CD14-positive monocyte (primary cell): Measurements from ENCODE around the gene ZNF318. TPM values are rescaled to one million over a fixed set of nuclear protein-coding genes. Genes with fewer than 3 reads are reported as not detected.
A peak's percentile ranks its signal among the peaks of the same experiment; 100 is the strongest.

ENCODE experiments used
- DNase-seq, 3 donors: peaks; one replicate each; pipeline ENCODE4 v3.0.0-alpha.2; 2011 to 2022
- H2AFZ ChIP-seq: 2 replicates; pipeline ENCODE4 v1.6.0; 2012; ENCODE audit warnings: mild to moderate bottlenecking, low read depth, low read length, inconsistent platforms; ENCODE audit not compliant: insufficient read depth, poor library complexity, severe bottlenecking
- H3K27ac ChIP-seq, 2 donors: 1 replicate in 1 of 2; 2 replicates in 1 of 2; pipeline ENCODE4 v1.5.1; 2012 to 2013; ENCODE audit warnings: low read length in 2 of 2, control low read depth in 1 of 2, inconsistent platforms in 1 of 2, low read depth in 1 of 2, mild to moderate bottlenecking in 1 of 2
- H3K27me3 ChIP-seq, 2 donors: one replicate each; pipeline versions ENCODE4 v1.6.0 to v1.6.1; 2011 to 2013; ENCODE audit warnings: low read length in 2 of 2; ENCODE audit not compliant: control insufficient read depth in 2 of 2, insufficient read depth in 2 of 2
- H3K36me3 ChIP-seq, 2 donors: replicated peaks in 1 of 2; 1 replicate in 1 of 2; 2 replicates in 1 of 2; pipeline versions ENCODE4 v1.5.1 to v1.6.1; 2012 to 2013; ENCODE audit warnings: low read length in 2 of 2, control low read depth in 1 of 2, inconsistent platforms in 1 of 2, mild to moderate bottlenecking in 1 of 2; ENCODE audit not compliant: insufficient read depth in 2 of 2, control insufficient read depth in 1 of 2
- H3K4me1 ChIP-seq, 2 donors: 1 replicate in 1 of 2; 2 replicates in 1 of 2; pipeline versions ENCODE4 v1.5.1 to v1.6.1; 2012 to 2013; ENCODE audit warnings: low read length in 2 of 2, control low read depth in 1 of 2, inconsistent platforms in 1 of 2, mild to moderate bottlenecking in 1 of 2, moderate library complexity in 1 of 2; ENCODE audit not compliant: insufficient read depth in 2 of 2, control insufficient read depth in 1 of 2
- H3K4me2 ChIP-seq: replicated peaks from 2 replicates; pipeline ENCODE3; 2012; ENCODE audit warnings: low read length, moderate library complexity, mild to moderate bottlenecking; ENCODE audit not compliant: poor library complexity, severe bottlenecking; ENCODE audit errors: extremely low read depth
- H3K4me3 ChIP-seq, 3 experiments: fragments of 200-600 bp in 1 of 3; sonication (generic) in 1 of 3; replicated peaks in 1 of 3; 1 replicate in 2 of 3; 2 replicates in 1 of 3; pipeline ENCODE4 v1.5.1; 2011 to 2013; ENCODE audit warnings: low read length in 3 of 3, mild to moderate bottlenecking in 3 of 3, control low read depth in 2 of 3, low read depth in 2 of 3, inconsistent platforms in 1 of 3, moderate library complexity in 1 of 3
- H3K79me2 ChIP-seq: 2 replicates; pipeline ENCODE4 v1.6.0; 2012; ENCODE audit warnings: mild to moderate bottlenecking, control low read depth, inconsistent platforms, low read length, moderate library complexity; ENCODE audit not compliant: insufficient read depth
- H3K9ac ChIP-seq: 2 replicates; pipeline ENCODE4 v1.6.0; 2017; ENCODE audit warnings: low read length, mild to moderate bottlenecking; ENCODE audit not compliant: insufficient read depth, poor library complexity, severe bottlenecking
- H3K9me3 ChIP-seq, 2 donors: replicated peaks in 1 of 2; 1 replicate in 1 of 2; 2 replicates in 1 of 2; pipeline versions ENCODE4 v1.5.1 to v1.6.1; 2012 to 2013; ENCODE audit warnings: low read length in 2 of 2, control low read depth in 1 of 2; ENCODE audit not compliant: control insufficient read depth in 1 of 2, insufficient read depth in 1 of 2
- H4K20me1 ChIP-seq: 2 replicates; pipeline ENCODE4 v1.6.0; 2012; ENCODE audit warnings: mild to moderate bottlenecking, low read length, control low read depth, moderate library complexity; ENCODE audit not compliant: insufficient read depth
- H3K27ac Mint-ChIP-seq, 7 donors: one replicate each; pipeline ENCODE4 v1.8.0; 2020; ENCODE audit warnings: mild to moderate bottlenecking in 7 of 7, mixed read lengths in 7 of 7, moderate library complexity in 6 of 7, inconsistent platforms in 2 of 7
- H3K27me3 Mint-ChIP-seq, 3 donors: one replicate each; pipeline ENCODE4 v1.8.0; 2021 to 2022; ENCODE audit warnings: low read depth in 3 of 3, mild to moderate bottlenecking in 3 of 3, mixed read lengths in 3 of 3, moderate library complexity in 3 of 3, inconsistent platforms in 1 of 3
- H3K36me3 Mint-ChIP-seq, 2 donors: one replicate each; pipeline ENCODE4 v1.8.0; 2020; ENCODE audit warnings: mixed read lengths in 2 of 2, inconsistent platforms in 1 of 2, mild to moderate bottlenecking in 1 of 2
- H3K4me1 Mint-ChIP-seq: one replicate; pipeline ENCODE4 v1.8.0; 2020; ENCODE audit warnings: mild to moderate bottlenecking, mixed read lengths
- H3K4me3 Mint-ChIP-seq, 2 donors: one replicate each; pipeline ENCODE4 v1.8.0; 2020; ENCODE audit warnings: mild to moderate bottlenecking in 2 of 2, mixed read lengths in 2 of 2, moderate library complexity in 1 of 2
- H3K9me3 Mint-ChIP-seq, 7 donors: one replicate each; pipeline ENCODE4 v1.8.0; 2020 to 2022; ENCODE audit warnings: mixed read lengths in 7 of 7, mild to moderate bottlenecking in 6 of 7, moderate library complexity in 6 of 7, inconsistent platforms in 2 of 7
- CTCF ChIP-seq: fragments of 200-600 bp; IDR thresholded peaks from one replicate; pipeline ENCODE4 v1.8.0; 2022; ENCODE audit warnings: antibody characterized with exemption, mild to moderate bottlenecking
- WGBS: methylation state at CpG from one replicate; pipeline ENCODE4 v1.1.5; 2013; ENCODE audit warnings: missing lambda C conversion rate; ENCODE audit not compliant: insufficient coverage; 5-methylcytosine and 5-hydroxymethylcytosine counted together
- intact Hi-C, 2 donors: fragments of 100-400 bp; cut with micrococcal nuclease; formaldehyde crosslinking; loops; one replicate each; pipeline versions ENCODE4 v1.15.0 to v1.15.1; 2023
- polyA minus RNA-seq: library from RNA; depleted of rRNA, polyadenylated mRNA; stranded (reverse); fragments of >200 nt; gene quantifications from 2 replicates; pipeline ENCODE4 v1.2.3, GENCODE V29; 2012
- polyA plus RNA-seq, 3 donors: library from polyadenylated mRNA; depleted of rRNA in 1 of 3; unstranded in 2 of 3; stranded (reverse) in 1 of 3; fragments of 300-500 nt in 2 of 3; fragments of >200 nt in 1 of 3; fragmentation: Illumina TruSeq in 2 of 3; gene quantifications; 1 replicate in 2 of 3; 2 replicates in 1 of 3; pipeline ENCODE4 v1.2.3, GENCODE V29; 2012 to 2021
- total RNA-seq, 12 experiments: library from RNA in 1 of 12; stranded (reverse) in 1 of 12; fragments of 120-200 nt in 1 of 12; gene quantifications; one replicate each; pipeline ENCODE4 v1.2.4 and lab custom pipeline; 2013 to 2026; ENCODE audit warnings: mixed read lengths in 6 of 12, inconsistent platforms in 1 of 12

ZNF318 gene
- 11.2 TPM for total RNA-seq (2013)
- polyA plus RNA-seq (10 to 100 TPM in 1 of 3 donors, 1 to 10 TPM in 2; 3.2 to 19.4 (median 3.6) TPM), polyA minus RNA-seq (7.9 and 13.8 TPM in 2 replicates), total RNA-seq (lab: John Stamatoyannopoulos, UW) (14.9 to 87.3 (median 57.3) reads per million in 11 experiments)

GRCh38 chr6:43369174-43370002 is at the start of gene ZNF318:
ZNF318 (minus strand) TSS chr6:43369647; CDS start chr6:43369365, 282 bp downstream.
- Mint-ChIP-seq H3K4me3 (peak within 1 kb of the TSS; percentile 89 to 94), H3K36me3 (peaks cover 10 to 17% of the 10 kb centered on the region in 2 donors), H3K9me3 (no peaks in the 10 kb centered on the region), H3K4me1 (peaks cover 33% of the 10 kb centered on the region), H3K27me3 (peaks cover 7 to 15% (median 11%) of the 10 kb centered on the region in 3 donors), H3K27ac (peak within 1 kb of the TSS; percentile 84 to 98 (median 96))
- peak; percentile 96 to 97 (median 96) for DNase-seq
- Histone ChIP-seq H4K20me1 (peaks cover 5% of the 10 kb centered on the region), H3K27ac (peak within 1 kb of the TSS; percentile 61 to 94), H3K27me3 (no peaks in the 10 kb centered on the region), H3K79me2 (peaks cover 35% of the 10 kb centered on the region), H2AFZ (peak within 1 kb of the TSS; percentile 98), H3K4me3 (peak within 1 kb of the TSS; percentile 57 to 89 (median 58)), H3K4me2 (peak within 1 kb of the TSS; percentile 84), H3K4me1 (peaks cover 22 to 30% of the 10 kb centered on the region in 2 donors), H3K36me3 (peaks cover 10 to 12% of the 10 kb centered on the region in 2 donors), H3K9me3 (no peaks in the 10 kb centered on the region), H3K9ac (peak within 1 kb of the TSS; percentile 85)
- no peak for TF ChIP-seq CTCF
- 0% methylated on average over 72 of the region's 104 CpGs for WGBS
- intact Hi-C loops: loop anchor here (5.0 to 10.0 kb wide), 2 partner anchors 58 to 145 kb away; partner anchors contain the start of genes ABCC10 (in 2 of the 2), LRRC73 (in 1 of the 2), POLR1C (in 1 of the 2) and YIPF3 (in 1 of the 2)

GRCh38 chr6:43416935-43417334 is 47.5 kb upstream of the ZNF318 start:
- H3K4me3 Mint-ChIP-seq: no peak overlapping the region

More at GRCh38 chr6:43416935-43417334, 47.5 kb upstream of the ZNF318 start:
- Mint-ChIP-seq H3K9me3 (peaks cover 0 to 16% (median 9%) of the 10 kb centered on the region in 7 donors), H3K36me3 (no peaks in the 10 kb centered on the region), H3K4me1 (no peaks in the 10 kb centered on the region), H3K27me3 (peaks cover 12 to 33% (median 15%) of the 10 kb centered on the region in 3 donors), H3K27ac (no peak overlapping the region)
- Histone ChIP-seq H3K4me1 (no peaks in the 10 kb centered on the region), H3K79me2 (no peaks in the 10 kb centered on the region), H4K20me1 (no peaks in the 10 kb centered on the region), H3K4me3 (no peak overlapping the region), H3K27ac (no peak overlapping the region), H3K9me3 (peaks cover 0 to 15% of the 10 kb centered on the region in 2 donors), H3K9ac (no peak overlapping the region), H3K27me3 (peaks cover 0 to 10% of the 10 kb centered on the region in 2 donors), H3K4me2 (no peak overlapping the region), H3K36me3 (no peaks in the 10 kb centered on the region), H2AFZ (no peak overlapping the region)
- intact Hi-C loops: no loop called here
- no peak for DNase-seq
- TF ChIP-seq CTCF: no peak
- no CpG with 5 or more reads among the region's 4 CpGs for WGBS
